Measurements from ENCODE around the gene ACAN.

ACAN gene

DNA sequence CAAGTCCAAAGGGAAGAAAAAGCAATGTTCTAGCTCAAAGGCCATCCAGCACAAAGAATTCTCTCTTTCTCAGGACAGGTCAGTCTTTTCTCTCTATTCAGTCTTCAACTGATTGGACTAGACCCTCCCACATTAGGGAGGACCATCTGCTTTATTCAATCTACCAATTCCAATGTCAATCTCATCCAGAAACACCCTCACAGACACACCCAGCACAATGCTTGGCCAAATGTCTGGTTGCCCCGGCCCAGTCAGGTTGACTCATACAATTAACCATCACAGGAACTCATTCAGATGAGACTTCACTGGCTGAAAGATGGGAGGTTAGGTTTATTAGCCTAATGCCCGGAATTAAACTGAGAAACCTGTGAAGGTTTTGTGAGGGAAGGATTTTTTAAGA lies 32.4 kb downstream of the ACAN start:
- peaks cover 13% of the 10 kb centered on the region for H3K27me3 Mint-ChIP-seq
- H3K36me3 Mint-ChIP-seq (ENCODE audit: insufficient read depth): peaks cover 2% of the 10 kb centered on the region
- DNase-seq (ENCODE audit: low spot score in 2 of 2) (no peak), ATAC-seq (replicated peaks; ENCODE audit: extremely low read depth, poor library complexity, severe bottlenecking) (no peak)
- no peaks in the 10 kb centered on the region for H3K4me1 Mint-ChIP-seq
- no peak overlapping the region for H3K4me3 Mint-ChIP-seq
- H3K9me3 Mint-ChIP-seq: no peaks in the 10 kb centered on the region
- H3K27ac Mint-ChIP-seq (ENCODE audit: low read depth): no peak overlapping the region

DNA sequence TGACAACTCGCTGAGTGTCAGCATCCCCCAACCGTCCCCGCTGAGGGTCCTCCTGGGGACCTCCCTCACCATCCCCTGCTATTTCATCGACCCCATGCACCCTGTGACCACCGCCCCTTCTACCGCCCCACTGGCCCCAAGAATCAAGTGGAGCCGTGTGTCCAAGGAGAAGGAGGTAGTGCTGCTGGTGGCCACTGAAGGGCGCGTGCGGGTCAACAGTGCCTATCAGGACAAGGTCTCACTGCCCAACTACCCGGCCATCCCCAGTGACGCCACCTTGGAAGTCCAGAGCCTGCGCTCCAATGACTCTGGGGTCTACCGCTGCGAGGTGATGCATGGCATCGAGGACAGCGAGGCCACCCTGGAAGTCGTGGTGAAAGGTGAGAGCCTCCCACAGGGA lies 35.4 kb downstream of the ACAN start:
- Mint-ChIP-seq H3K27ac (ENCODE audit: low read depth) (no peak overlapping the region), H3K4me3 (no peak overlapping the region), H3K36me3 (ENCODE audit: insufficient read depth) (peaks cover 2% of the 10 kb centered on the region), H3K27me3 (peaks cover 24% of the 10 kb centered on the region), H3K9me3 (no peaks in the 10 kb centered on the region), H3K4me1 (no peaks in the 10 kb centered on the region)
- no peak for ATAC-seq (replicated peaks; ENCODE audit: extremely low read depth, poor library complexity, severe bottlenecking)
- DNase-seq (ENCODE audit: low spot score in 2 of 2): no peak

DNA sequence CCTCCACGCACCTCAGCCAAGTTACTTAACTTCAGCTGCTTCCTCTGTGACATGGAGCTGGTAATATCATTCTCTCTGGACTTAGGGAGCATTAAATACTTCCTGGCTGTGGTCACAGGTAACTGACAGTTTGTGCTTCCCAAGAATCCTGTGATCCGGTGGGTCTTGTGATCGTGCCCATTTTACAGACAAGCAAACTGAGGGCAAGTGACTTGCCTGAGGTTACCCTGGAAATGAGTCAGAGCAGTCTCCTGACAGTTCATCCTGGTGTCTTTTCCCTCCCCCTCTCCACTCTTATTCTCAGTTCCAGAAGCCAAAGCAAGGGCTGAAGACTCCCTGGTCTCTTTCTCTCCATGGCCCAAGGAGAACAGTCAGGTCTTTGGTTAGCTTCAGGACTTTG lies 35.9 kb downstream of the ACAN start:
- ATAC-seq (replicated peaks; ENCODE audit: extremely low read depth, poor library complexity, severe bottlenecking) (no peak), DNase-seq (ENCODE audit: low spot score in 2 of 2) (no peak)
- Mint-ChIP-seq H3K4me3 (no peak overlapping the region), H3K4me1 (no peaks in the 10 kb centered on the region), H3K27ac (ENCODE audit: low read depth) (no peak overlapping the region), H3K36me3 (ENCODE audit: insufficient read depth) (peaks cover 2% of the 10 kb centered on the region), H3K9me3 (no peaks in the 10 kb centered on the region), H3K27me3 (peaks cover 24% of the 10 kb centered on the region)

DNA sequence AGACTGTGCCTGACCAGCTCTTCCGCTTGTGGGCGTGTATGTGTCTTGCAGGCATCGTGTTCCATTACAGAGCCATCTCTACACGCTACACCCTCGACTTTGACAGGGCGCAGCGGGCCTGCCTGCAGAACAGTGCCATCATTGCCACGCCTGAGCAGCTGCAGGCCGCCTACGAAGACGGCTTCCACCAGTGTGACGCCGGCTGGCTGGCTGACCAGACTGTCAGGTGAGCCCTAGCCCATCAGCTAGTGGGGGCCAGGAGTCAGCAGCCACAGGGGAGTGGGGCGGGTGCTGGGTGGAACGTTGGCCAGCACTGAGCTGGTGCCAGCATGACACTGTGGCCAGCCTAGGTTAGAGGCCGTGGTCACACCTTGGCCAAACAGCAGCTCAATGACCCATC lies 36.7 kb downstream of the ACAN start:
- no peak overlapping the region for H3K4me3 Mint-ChIP-seq
- H3K27ac Mint-ChIP-seq (ENCODE audit: low read depth): no peak overlapping the region
- no peak for ATAC-seq (replicated peaks; ENCODE audit: extremely low read depth, poor library complexity, severe bottlenecking)
- H3K4me1 Mint-ChIP-seq: no peaks in the 10 kb centered on the region
- peaks cover 24% of the 10 kb centered on the region for H3K27me3 Mint-ChIP-seq
- no peaks in the 10 kb centered on the region for H3K9me3 Mint-ChIP-seq
- DNase-seq (ENCODE audit: low spot score in 2 of 2): no peak
- H3K36me3 Mint-ChIP-seq (ENCODE audit: insufficient read depth): peaks cover 2% of the 10 kb centered on the region

DNA sequence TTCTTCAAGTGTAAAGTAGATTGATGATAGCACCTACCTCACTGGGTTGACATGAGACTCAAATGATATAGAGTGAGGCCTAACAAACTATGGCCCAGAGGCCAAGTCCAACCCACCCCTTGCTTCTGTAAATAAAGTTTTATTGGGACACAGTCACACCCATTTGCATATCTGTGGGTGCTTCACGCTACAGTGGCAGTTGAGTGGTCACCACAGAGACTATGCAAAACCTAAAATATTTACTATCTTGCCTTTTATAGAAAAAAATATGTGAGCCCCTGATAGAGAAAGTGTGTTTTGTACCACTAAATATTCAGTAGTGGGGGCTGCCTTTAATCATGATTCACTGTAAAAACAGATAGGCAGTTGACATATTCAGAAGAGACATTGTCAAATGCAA lies 38.0 kb downstream of the ACAN start:
- Mint-ChIP-seq H3K27me3 (peaks cover 24% of the 10 kb centered on the region), H3K9me3 (no peaks in the 10 kb centered on the region), H3K4me1 (no peaks in the 10 kb centered on the region), H3K27ac (ENCODE audit: low read depth) (no peak overlapping the region), H3K4me3 (no peak overlapping the region), H3K36me3 (ENCODE audit: insufficient read depth) (peaks cover 2% of the 10 kb centered on the region)
- no peak for DNase-seq (ENCODE audit: low spot score in 2 of 2)
- ATAC-seq (replicated peaks; ENCODE audit: extremely low read depth, poor library complexity, severe bottlenecking): no peak

DNA sequence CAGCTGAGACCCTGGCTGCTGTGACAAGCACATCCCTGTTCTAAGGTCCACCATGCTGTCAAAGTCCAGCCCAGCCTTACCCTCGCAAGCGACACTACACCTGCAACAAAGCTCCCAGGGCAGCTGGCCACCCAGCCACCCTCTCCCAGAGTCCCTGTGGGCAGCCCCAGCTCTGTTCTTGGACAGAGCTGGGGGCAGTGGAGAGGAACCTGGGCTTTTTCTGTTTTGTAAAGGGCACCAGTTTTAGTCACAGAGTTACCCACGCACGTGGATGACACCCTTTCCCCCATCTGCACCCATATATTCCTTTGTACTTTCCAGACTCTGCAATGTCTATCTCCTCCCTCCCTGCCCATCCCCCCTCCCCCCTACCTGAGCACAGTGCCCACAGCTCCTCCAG lies 38.9 kb downstream of the ACAN start:
- Mint-ChIP-seq H3K9me3 (no peaks in the 10 kb centered on the region), H3K4me3 (no peak overlapping the region), H3K36me3 (ENCODE audit: insufficient read depth) (peaks cover 2% of the 10 kb centered on the region), H3K4me1 (no peaks in the 10 kb centered on the region), H3K27ac (ENCODE audit: low read depth) (no peak overlapping the region), H3K27me3 (peaks cover 28% of the 10 kb centered on the region)
- DNase-seq (ENCODE audit: low spot score in 2 of 2) (no peak), ATAC-seq (replicated peaks; ENCODE audit: extremely low read depth, poor library complexity, severe bottlenecking) (no peak)

DNA sequence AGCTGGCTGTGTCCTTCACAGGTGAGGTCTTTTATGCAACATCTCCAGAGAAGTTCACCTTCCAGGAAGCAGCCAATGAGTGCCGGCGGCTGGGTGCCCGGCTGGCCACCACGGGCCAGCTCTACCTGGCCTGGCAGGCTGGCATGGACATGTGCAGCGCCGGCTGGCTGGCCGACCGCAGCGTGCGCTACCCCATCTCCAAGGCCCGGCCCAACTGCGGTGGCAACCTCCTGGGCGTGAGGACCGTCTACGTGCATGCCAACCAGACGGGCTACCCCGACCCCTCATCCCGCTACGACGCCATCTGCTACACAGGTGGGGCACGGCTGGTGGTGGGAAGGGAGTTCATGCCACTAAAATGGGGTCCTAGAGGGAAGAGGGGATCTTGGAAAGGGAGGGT lies 40.1 kb downstream of the ACAN start:
- peaks cover 40% of the 10 kb centered on the region for H3K27me3 Mint-ChIP-seq
- H3K9me3 Mint-ChIP-seq: no peaks in the 10 kb centered on the region
- H3K4me1 Mint-ChIP-seq: no peaks in the 10 kb centered on the region
- no peak for DNase-seq (ENCODE audit: low spot score in 2 of 2)
- ATAC-seq (replicated peaks; ENCODE audit: extremely low read depth, poor library complexity, severe bottlenecking): no peak
- no peak overlapping the region for H3K4me3 Mint-ChIP-seq
- H3K27ac Mint-ChIP-seq (ENCODE audit: low read depth): no peak overlapping the region
- peaks cover 2% of the 10 kb centered on the region for H3K36me3 Mint-ChIP-seq (ENCODE audit: insufficient read depth)

DNA sequence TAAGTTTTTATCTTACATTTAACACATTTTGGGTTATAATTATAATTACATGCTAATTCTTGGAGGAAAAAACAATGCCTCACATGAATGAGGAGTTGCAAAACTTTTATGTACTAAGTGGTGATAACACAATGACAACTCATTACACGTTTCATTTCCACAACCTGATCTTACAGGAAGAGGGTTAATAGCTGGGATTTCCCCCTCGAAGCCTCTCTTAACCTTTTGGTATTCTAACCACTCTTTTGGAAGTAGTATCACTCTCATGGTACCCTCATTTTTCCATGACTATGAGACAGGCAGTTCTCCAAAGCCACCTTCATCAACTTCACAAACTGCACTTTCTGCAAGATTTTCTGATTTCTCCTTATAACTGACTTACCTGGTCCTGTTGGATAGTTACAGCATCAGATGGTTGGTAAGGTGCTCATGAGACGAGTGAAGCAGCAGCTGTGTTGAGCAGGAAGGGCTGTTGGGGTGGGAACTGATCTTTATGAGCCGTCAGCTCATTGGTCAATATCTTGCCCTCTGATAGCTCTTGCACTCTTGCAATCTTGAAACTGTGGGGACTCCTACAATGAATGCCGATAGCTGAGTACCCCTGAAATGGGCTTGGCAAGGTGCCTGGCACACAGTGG lies 41.6 kb downstream of the ACAN start:
- no peaks in the 10 kb centered on the region for H3K9me3 Mint-ChIP-seq
- no peak for DNase-seq (ENCODE audit: low spot score in 2 of 2)
- no peaks in the 10 kb centered on the region for H3K36me3 Mint-ChIP-seq (ENCODE audit: insufficient read depth)
- H3K27ac Mint-ChIP-seq (ENCODE audit: low read depth): no peak overlapping the region
- no peak overlapping the region for H3K4me3 Mint-ChIP-seq
- H3K27me3 Mint-ChIP-seq: peaks cover 43% of the 10 kb centered on the region
- ATAC-seq (replicated peaks; ENCODE audit: extremely low read depth, poor library complexity, severe bottlenecking): no peak
- H3K4me1 Mint-ChIP-seq: no peaks in the 10 kb centered on the region

DNA sequence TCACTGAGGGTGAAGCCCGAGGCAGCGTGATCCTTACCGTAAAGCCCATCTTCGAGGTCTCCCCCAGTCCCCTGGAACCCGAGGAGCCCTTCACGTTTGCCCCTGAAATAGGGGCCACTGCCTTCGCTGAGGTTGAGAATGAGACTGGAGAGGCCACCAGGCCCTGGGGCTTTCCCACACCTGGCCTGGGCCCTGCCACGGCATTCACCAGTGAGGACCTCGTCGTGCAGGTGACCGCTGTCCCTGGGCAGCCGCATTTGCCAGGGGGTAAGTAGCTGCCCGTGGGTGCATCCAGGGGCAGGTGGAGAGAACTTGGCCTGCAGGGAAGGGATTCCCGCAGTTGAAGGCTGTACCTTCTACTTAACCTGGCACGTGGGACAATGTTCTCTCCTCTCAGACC lies 42.4 kb downstream of the ACAN start:
- Mint-ChIP-seq H3K27ac (ENCODE audit: low read depth) (no peak overlapping the region), H3K27me3 (peaks cover 50% of the 10 kb centered on the region), H3K9me3 (no peaks in the 10 kb centered on the region), H3K36me3 (ENCODE audit: insufficient read depth) (no peaks in the 10 kb centered on the region), H3K4me3 (no peak overlapping the region), H3K4me1 (no peaks in the 10 kb centered on the region)
- DNase-seq (ENCODE audit: low spot score in 2 of 2): no peak
- ATAC-seq (replicated peaks; ENCODE audit: extremely low read depth, poor library complexity, severe bottlenecking): no peak

DNA sequence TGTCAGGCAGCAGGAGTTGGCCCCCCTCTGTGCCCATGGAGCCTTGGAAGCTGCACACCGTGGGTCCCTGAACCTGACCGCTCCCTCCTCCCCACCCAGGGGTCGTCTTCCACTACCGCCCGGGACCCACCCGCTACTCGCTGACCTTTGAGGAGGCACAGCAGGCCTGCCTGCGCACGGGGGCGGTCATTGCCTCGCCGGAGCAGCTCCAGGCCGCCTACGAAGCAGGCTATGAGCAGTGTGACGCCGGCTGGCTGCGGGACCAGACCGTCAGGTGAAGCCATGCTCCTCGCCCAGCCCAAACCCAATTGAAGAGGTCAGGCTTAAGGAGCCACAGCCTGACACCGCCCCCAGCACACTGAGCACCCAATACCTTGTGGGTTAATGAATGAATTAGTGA lies 43.9 kb downstream of the ACAN start:
- DNase-seq (ENCODE audit: low spot score in 2 of 2): no peak
- no peak overlapping the region for H3K27ac Mint-ChIP-seq (ENCODE audit: low read depth)
- peaks cover 62% of the 10 kb centered on the region for H3K27me3 Mint-ChIP-seq
- no peaks in the 10 kb centered on the region for H3K9me3 Mint-ChIP-seq
- H3K4me1 Mint-ChIP-seq: no peaks in the 10 kb centered on the region
- no peak for ATAC-seq (replicated peaks; ENCODE audit: extremely low read depth, poor library complexity, severe bottlenecking)
- H3K36me3 Mint-ChIP-seq (ENCODE audit: insufficient read depth): no peaks in the 10 kb centered on the region
- H3K4me3 Mint-ChIP-seq: no peak overlapping the region

DNA sequence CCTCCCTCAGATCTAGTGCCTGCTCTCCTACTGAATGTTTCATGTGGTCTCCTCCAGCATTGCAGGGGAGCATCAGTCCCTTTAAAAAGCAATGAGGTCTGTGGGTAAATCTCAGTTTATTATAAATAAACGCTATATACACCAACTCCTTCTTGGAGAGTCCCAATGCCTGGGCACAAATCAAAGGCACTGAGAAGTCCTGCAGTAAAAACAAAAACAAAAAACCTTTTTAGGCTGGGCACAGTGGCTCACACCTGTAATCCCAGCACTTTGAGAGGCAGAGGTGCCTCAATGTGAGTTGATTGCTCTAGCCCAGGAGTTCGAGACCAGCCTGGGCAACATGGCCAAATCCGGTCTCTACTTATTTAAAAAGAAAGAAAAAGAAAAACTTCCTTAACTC lies 45.0 kb downstream of the ACAN start:
- no peak for ATAC-seq (replicated peaks; ENCODE audit: extremely low read depth, poor library complexity, severe bottlenecking)
- Mint-ChIP-seq H3K27ac (ENCODE audit: low read depth) (no peak overlapping the region), H3K4me1 (no peaks in the 10 kb centered on the region), H3K4me3 (no peak overlapping the region), H3K36me3 (ENCODE audit: insufficient read depth) (no peaks in the 10 kb centered on the region), H3K27me3 (peaks cover 65% of the 10 kb centered on the region), H3K9me3 (no peaks in the 10 kb centered on the region)
- DNase-seq (ENCODE audit: low spot score in 2 of 2): no peak

DNA sequence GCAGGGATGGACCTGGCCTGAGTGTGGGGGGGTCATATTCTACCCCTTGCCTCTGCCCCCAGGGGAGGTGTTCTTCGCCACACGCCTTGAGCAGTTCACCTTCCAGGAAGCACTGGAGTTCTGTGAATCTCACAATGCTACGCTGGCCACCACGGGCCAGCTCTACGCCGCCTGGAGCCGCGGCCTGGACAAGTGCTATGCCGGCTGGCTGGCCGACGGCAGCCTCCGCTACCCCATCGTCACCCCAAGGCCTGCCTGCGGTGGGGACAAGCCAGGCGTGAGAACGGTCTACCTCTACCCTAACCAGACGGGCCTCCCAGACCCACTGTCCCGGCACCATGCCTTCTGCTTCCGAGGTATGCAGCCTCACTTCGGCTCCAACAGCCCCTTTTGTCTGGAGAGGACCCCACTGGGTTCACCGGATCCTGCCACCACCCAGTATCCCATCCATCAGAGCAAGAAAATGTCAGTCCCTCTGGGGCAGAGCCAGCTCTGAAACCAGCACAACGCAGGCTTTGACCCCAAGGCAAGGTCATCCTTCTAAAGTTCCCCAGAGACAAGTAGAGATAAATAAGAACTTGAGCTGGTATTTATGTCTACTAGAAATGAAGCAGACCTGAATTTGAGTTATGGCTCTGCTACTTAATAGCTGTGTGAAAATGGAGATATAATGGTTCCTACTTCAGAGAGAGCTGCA lies 46.3 kb downstream of the ACAN start:
- no peak for DNase-seq (ENCODE audit: low spot score in 2 of 2)

DNA sequence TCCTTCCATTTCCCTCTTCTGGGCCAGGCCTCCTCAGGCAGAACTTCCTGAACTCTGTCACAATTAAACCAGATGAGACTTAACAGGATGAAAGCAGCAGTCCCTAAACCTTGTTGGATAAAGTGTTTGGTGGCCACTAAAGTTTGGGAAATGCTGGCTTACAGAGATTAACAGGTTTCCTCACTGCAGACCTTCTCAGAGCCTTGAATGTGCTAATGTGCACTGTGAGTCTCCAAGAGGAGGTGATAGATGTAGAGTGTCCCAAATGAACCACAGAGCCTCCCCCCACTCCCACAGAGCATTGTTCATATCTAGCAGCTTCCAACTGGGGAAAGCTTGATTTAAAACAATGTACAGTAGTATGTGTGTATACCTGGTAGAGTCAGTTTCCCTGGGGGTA lies 49.2 kb downstream of the ACAN start:
- no peak overlapping the region for H3K27ac Mint-ChIP-seq (ENCODE audit: low read depth)
- H3K4me1 Mint-ChIP-seq: no peaks in the 10 kb centered on the region
- ATAC-seq (replicated peaks; ENCODE audit: extremely low read depth, poor library complexity, severe bottlenecking) (no peak), DNase-seq (ENCODE audit: low spot score in 2 of 2) (no peak)
- H3K9me3 Mint-ChIP-seq: peaks cover 10% of the 10 kb centered on the region
- no peak overlapping the region for H3K4me3 Mint-ChIP-seq
- peaks cover 56% of the 10 kb centered on the region for H3K27me3 Mint-ChIP-seq
- no peaks in the 10 kb centered on the region for H3K36me3 Mint-ChIP-seq (ENCODE audit: insufficient read depth)

More for the DNA sequence above, 46.3 kb downstream of the ACAN start:
- ATAC-seq (replicated peaks; ENCODE audit: extremely low read depth, poor library complexity, severe bottlenecking): no peak
- H3K9me3 Mint-ChIP-seq: peaks cover 3% of the 10 kb centered on the region
- H3K36me3 Mint-ChIP-seq (ENCODE audit: insufficient read depth): no peaks in the 10 kb centered on the region
- H3K27me3 Mint-ChIP-seq: peaks cover 63% of the 10 kb centered on the region
- H3K4me3 Mint-ChIP-seq: no peak overlapping the region
- H3K4me1 Mint-ChIP-seq: no peaks in the 10 kb centered on the region
- no peak overlapping the region for H3K27ac Mint-ChIP-seq (ENCODE audit: low read depth)

All from central memory CD8-positive, alpha-beta T cell (primary cell).